Measurements from ENCODE around the gene TTC39C.

- TF ChIP-seq SUZ12 (IDR thresholded peaks at IDR 0.05; ENCODE audit: extremely low read depth, insufficient read depth, insufficient read length) (no peak), ZNF274 (IDR thresholded peaks at IDR 0.05; ENCODE audit: low read depth, low read length) (no peak)
These were observed 28.8 kb downstream of the TTC39C start for GRCh38 chr18:24043403-24043802.

All from NT2/D1 (cell line).